ENCODE measurements around the gene PRKAR1B.

The PRKAR1B gene

GRCh38 chr7:548401-548800 lies 178.7 kb downstream of the PRKAR1B start:
- TF ChIP-seq POLR2A (IDR thresholded peaks at IDR 0.05; ENCODE audit: low read depth, low read length) = no peak
- FAIRE-seq (no peak), DNase-seq (ENCODE audit: insufficient read length, low spot score) (no peak)

GRCh38 chr7:545470-545869 lies 181.6 kb downstream of the PRKAR1B start:
- FAIRE-seq (no peak), DNase-seq (ENCODE audit: insufficient read length, low spot score) (no peak)
- no peak for TF ChIP-seq POLR2A (IDR thresholded peaks at IDR 0.05; ENCODE audit: low read depth, low read length)

- FAIRE-seq = no peak
- DNase-seq (ENCODE audit: insufficient read length, low spot score) = no peak
- TF ChIP-seq POLR2A (IDR thresholded peaks at IDR 0.05; ENCODE audit: low read depth, low read length) = no peak
Measured at GRCh38 chr7:544338-545221, 182.5 kb downstream of the PRKAR1B start.

- DNase-seq (ENCODE audit: insufficient read length, low spot score) (no peak), FAIRE-seq (no peak)
Measured at GRCh38 chr7:543501-544337, 183.4 kb downstream of the PRKAR1B start.

GRCh38 chr7:542713-543500 lies 184.2 kb downstream of the PRKAR1B start:
- peak; percentile 42; the same call in 1 of the 2 replicates for TF ChIP-seq POLR2A (IDR thresholded peaks at IDR 0.05; ENCODE audit: low read depth, low read length)
- DNase-seq (ENCODE audit: insufficient read length, low spot score) (peak; percentile 100), FAIRE-seq (no peak)

More at GRCh38 chr7:543501-544337, 183.4 kb downstream of the PRKAR1B start:
- no peak for TF ChIP-seq POLR2A (IDR thresholded peaks at IDR 0.05; ENCODE audit: low read depth, low read length)

GRCh38 chr7:542131-542712 lies 184.9 kb downstream of the PRKAR1B start:
- FAIRE-seq (no peak), DNase-seq (ENCODE audit: insufficient read length, low spot score) (no peak)
- TF ChIP-seq POLR2A (IDR thresholded peaks at IDR 0.05; ENCODE audit: low read depth, low read length) = no peak; the same call in 1 of the 2 replicates

- DNase-seq (ENCODE audit: insufficient read length, low spot score) (no peak), FAIRE-seq (no peak)
- TF ChIP-seq POLR2A (IDR thresholded peaks at IDR 0.05; ENCODE audit: low read depth, low read length) = no peak
Measured at GRCh38 chr7:541661-542060, 185.4 kb downstream of the PRKAR1B start.

GRCh38 chr7:540997-541396 lies 186.1 kb downstream of the PRKAR1B start:
- FAIRE-seq = no peak
- no peak for DNase-seq (ENCODE audit: insufficient read length, low spot score)
- no peak for TF ChIP-seq POLR2A (IDR thresholded peaks at IDR 0.05; ENCODE audit: low read depth, low read length)

- no peak for FAIRE-seq
- TF ChIP-seq POLR2A (IDR thresholded peaks at IDR 0.05; ENCODE audit: low read depth, low read length) = no peak
- no peak for DNase-seq (ENCODE audit: insufficient read length, low spot score)
Measured at GRCh38 chr7:540579-540978, 186.5 kb downstream of the PRKAR1B start.

- FAIRE-seq (no peak), DNase-seq (ENCODE audit: insufficient read length, low spot score) (peak; percentile 98)
- 0 out of 2 replicates have a peak, but pooled peaks have one; percentile 33 for TF ChIP-seq POLR2A (IDR thresholded peaks at IDR 0.05; ENCODE audit: low read depth, low read length)
Measured at GRCh38 chr7:539731-540411, 187.2 kb downstream of the PRKAR1B start.

- DNase-seq (ENCODE audit: insufficient read length, low spot score) (no peak), FAIRE-seq (no peak)
- TF ChIP-seq POLR2A (IDR thresholded peaks at IDR 0.05; ENCODE audit: low read depth, low read length) = peak; percentile 28
Measured at GRCh38 chr7:538764-539685, 188.1 kb downstream of the PRKAR1B start.

All from H54 (cell line).